ENCODE results near the gene TBC1D22A. TPM values are rescaled to one million over a fixed set of nuclear protein-coding genes. Genes with fewer than 3 reads are reported as not detected.

TBC1D22A gene
- total and polyA plus RNA-seq, 10 of the 15 experiments (the other 5 are each of a cell fraction or from before 2014, with no cell fraction given): 0.63 to 44.7 (median 27.4) TPM

GRCh38 chr22:46777609-46777970 is 15.1 kb downstream of the TBC1D22A start (continued):
- TF ChIP-seq BRCA1 (IDR thresholded peaks at IDR 0.05; ENCODE audit: low read depth, low read length) (no peak), ZZZ3 (IDR thresholded peaks at IDR 0.05; ENCODE audit: control insufficient read depth, insufficient read length, low read depth) (no peak), TARDBP (IDR thresholded peaks at IDR 0.05; ENCODE audit: borderline replicate concordance) (no peak), NFYA (IDR thresholded peaks at IDR 0.05; ENCODE audit: borderline replicate concordance, low read depth, low read length) (no peak), CEBPB (IDR thresholded peaks at IDR 0.05; ENCODE audit: borderline replicate concordance in 1 of 2, low read depth in 2 of 2, low read length in 2 of 2) (no peak), JUND (IDR thresholded peaks at IDR 0.05; ENCODE audit: low read depth, low read length) (no peak), BHLHE40 (IDR thresholded peaks at IDR 0.05; ENCODE audit: borderline replicate concordance in 1 of 2, low read depth in 2 of 2, low read length in 1 of 2) (0 out of 4 replicates have a peak, but pooled peaks of 1 of the 2 experiments have one; percentile 4)
- TF ChIP-seq, protein P1, sequence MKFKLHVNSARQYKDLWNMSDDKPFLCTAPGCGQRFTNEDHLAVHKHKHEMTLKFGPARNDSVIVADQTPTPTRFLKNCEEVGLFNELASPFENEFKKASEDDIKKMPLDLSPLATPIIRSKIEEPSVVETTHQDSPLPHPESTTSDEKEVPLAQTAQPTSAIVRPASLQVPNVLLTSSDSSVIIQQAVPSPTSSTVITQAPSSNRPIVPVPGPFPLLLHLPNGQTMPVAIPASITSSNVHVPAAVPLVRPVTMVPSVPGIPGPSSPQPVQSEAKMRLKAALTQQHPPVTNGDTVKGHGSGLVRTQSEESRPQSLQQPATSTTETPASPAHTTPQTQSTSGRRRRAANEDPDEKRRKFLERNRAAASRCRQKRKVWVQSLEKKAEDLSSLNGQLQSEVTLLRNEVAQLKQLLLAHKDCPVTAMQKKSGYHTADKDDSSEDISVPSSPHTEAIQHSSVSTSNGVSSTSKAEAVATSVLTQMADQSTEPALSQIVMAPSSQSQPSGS (IDR thresholded peaks at IDR 0.05; ENCODE audit: low read length): no peak

DNA sequence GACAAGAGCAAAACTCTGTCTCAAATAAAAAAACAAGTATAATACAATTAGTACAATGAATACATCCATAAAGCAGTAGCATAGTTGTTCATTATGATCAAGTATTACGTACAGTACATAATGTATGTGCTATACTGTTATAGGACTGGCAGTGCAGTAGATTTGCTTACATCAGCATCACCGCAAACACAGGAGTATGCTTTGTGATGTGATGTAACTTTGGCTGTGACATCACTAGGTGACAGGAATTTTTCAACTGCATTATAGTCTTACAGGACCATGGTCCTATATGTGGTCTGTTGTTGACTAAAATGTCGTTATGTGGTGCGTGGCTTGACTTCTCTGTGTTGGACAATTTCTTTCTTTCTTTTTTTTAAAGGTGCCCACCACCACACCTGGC is 16.6 kb downstream of the TBC1D22A start:
- POLR2A ChIA-PET: no interaction called here
- no TSS peak for BruUV-seq (replicated peaks)
- TF ChIP-seq SIX5 (IDR thresholded peaks at IDR 0.05; ENCODE audit: low read depth, low read length, severe bottlenecking) (no peak), NFIC (IDR thresholded peaks at IDR 0.05; ENCODE audit: low read depth, low read length) (no peak), ZBED1 (IDR thresholded peaks at IDR 0.05; ENCODE audit: borderline replicate concordance) (no peak), SP1 (IDR thresholded peaks at IDR 0.05; ENCODE audit: low read depth, low read length) (no peak)
- Histone ChIP-seq H2AFZ (ENCODE audit: control insufficient read depth, low read depth, low read length) (no peak overlapping the region), H3K4me3 (no peak overlapping the region), H3K4me2 (ENCODE audit: control insufficient read depth, insufficient read depth) (no peak overlapping the region), H3K9ac (ENCODE audit: control insufficient read depth, insufficient read depth, low read length) (no peak overlapping the region), H3K36me3 (ENCODE audit: control insufficient read depth in 2 of 2, insufficient read depth in 2 of 2, low read length in 1 of 2) (peaks cover 3 to 5% of the 10 kb centered on the region in 2 experiments; a peak in 3 of 4 replicates), H3K27me3 (replicated peaks in 1 of 2; ENCODE audit: control insufficient read depth in 2 of 2, insufficient read depth in 2 of 2, low read length in 1 of 2) (no peaks in the 10 kb centered on the region), H4K20me1 (ENCODE audit: control insufficient read depth, insufficient read depth) (peaks cover 11% of the 10 kb centered on the region), H3K9me3 (replicated peaks; ENCODE audit: control insufficient read depth, insufficient read depth, low read length) (no peaks in the 10 kb centered on the region), H3K79me2 (ENCODE audit: control insufficient read depth, insufficient read depth, low read length) (peaks cover 83% of the 10 kb centered on the region), H3K27ac (ENCODE audit: control insufficient read depth, insufficient read depth) (no peak overlapping the region), H3K4me1 (ENCODE audit: control insufficient read depth, insufficient read depth, low read length) (peaks cover 35% of the 10 kb centered on the region)
- SMC1A ChIA-PET (ENCODE audit: uncharacterized antibody, unreplicated experiment): interaction anchor here (0.7 to 1.8 kb wide), 3 partner anchors 24 to 190 kb away, joined by 3 to 8 read pairs (median 4); no protein-coding TSS in a partner anchor
- in situ Hi-C loops (cut with MboI): no loop called here
- intact Hi-C loops (cut with micrococcal nuclease; ENCODE audit: unreplicated experiment): loop anchor here (10.0 kb wide), 1 partner anchor 184 kb away; no protein-coding TSS in a partner anchor
- FAIRE-seq (no peak), DNase-seq (ENCODE audit: low read depth, low spot score) (no peak), ATAC-seq (no peak)
- RAD21 ChIA-PET (ENCODE audit: unreplicated experiment): no interaction called here
- WGBS (ENCODE audit: insufficient coverage, insufficient replicate concordance, low lambda C conversion rate, missing lambda C conversion rate): 99% methylated on average over 4 of the region's 4 CpGs
- CTCF ChIA-PET: interaction anchor here (1.0 to 6.2 kb wide), 4 partner anchors 20 to 24 kb away, joined by 3 to 48 read pairs (median 17); no protein-coding TSS in a partner anchor

Measured in GM12878 (cell line).